ENCODE data around the gene LRRC75B. TPM values are rescaled to one million over a fixed set of nuclear protein-coding genes. Genes with fewer than 3 reads are reported as not detected.

LRRC75B gene
- total and polyA plus RNA-seq, 9 of the 15 experiments (the other 6 are each of a cell fraction or from before 2014, with no cell fraction given): 0.10 to 2.8 (median 1.0) TPM; not detected in 1

DNA sequence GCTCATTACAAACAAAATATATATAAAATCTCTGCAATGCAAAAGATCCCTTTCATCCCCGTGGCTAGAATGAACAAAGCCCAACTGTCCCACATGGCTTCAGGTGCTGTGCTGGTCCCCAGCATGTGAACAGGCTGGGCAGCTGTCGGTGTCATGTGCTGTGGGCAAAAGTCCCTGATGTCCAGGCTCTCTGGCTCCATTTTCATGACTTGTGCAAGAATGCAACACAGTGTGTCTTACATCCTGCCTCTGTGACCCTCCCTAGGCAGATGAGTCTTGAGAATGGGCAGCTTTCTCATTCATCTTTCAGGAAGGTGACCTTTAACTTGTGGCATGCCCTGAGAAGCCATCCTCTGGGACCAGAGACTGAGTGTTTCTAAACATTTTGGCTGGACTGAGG, 52.4 kb downstream of the LRRC75B start:
- Histone ChIP-seq H2AFZ (ENCODE audit: low read depth, low read length) (no peak overlapping the region), H3K36me3 (ENCODE audit: control insufficient read depth, insufficient read depth, low read length) (peaks cover 47% of the 10 kb centered on the region; the same call in 2 of the 3 replicates), H3K4me3 (no peak overlapping the region), H3K9me3 (replicated peaks; ENCODE audit: control insufficient read depth, insufficient read depth, low read depth, low read length) (no peaks in the 10 kb centered on the region), H3K9me1 (ENCODE audit: control insufficient read depth, insufficient read depth, low read length) (no peaks in the 10 kb centered on the region), H3K79me2 (ENCODE audit: control insufficient read depth, insufficient read depth, low read length) (no peaks in the 10 kb centered on the region), H3K4me2 (ENCODE audit: insufficient read depth, low read length) (no peak overlapping the region), H3K4me1 (replicated peaks in 1 of 2; ENCODE audit: control insufficient read depth in 2 of 2, insufficient read depth in 2 of 2, low read length in 2 of 2) (peaks cover 0 to 4% of the 10 kb centered on the region in 2 experiments; a peak in 1 of 5 replicates), H3K27ac (ENCODE audit: extremely low read depth, low read depth, low read length) (no peak overlapping the region), H3K27me3 (ENCODE audit: control insufficient read depth in 2 of 2, insufficient read depth in 2 of 2, low read length in 2 of 2) (no peaks in the 10 kb centered on the region), H4K20me1 (replicated peaks; ENCODE audit: control insufficient read depth, insufficient read depth, low read length) (no peaks in the 10 kb centered on the region), H3K9ac (ENCODE audit: insufficient read depth in 1 of 2, low read depth in 2 of 2, low read length in 2 of 2) (no peak overlapping the region)
- intact Hi-C loops (cut with micrococcal nuclease): no loop called here
- POLR2A ChIA-PET: interaction anchor here (1.1 to 1.8 kb wide), 3 partner anchors 9 to 14 kb away, joined by 6 to 13 read pairs (median 7); partner anchors contain the start of gene GUCD1
- in situ Hi-C loops (cut with MboI): no loop called here
- 96% methylated on average over 2 of the region's 2 CpGs for WGBS (ENCODE audit: insufficient coverage, low coverage, missing lambda C conversion rate)
- CTCF ChIA-PET (ENCODE audit: low intra/inter-chr PET ratio): no interaction called here
- FAIRE-seq: no peak
- DNase-seq (ENCODE audit: extremely low read depth in 1 of 4, low spot score in 3 of 4): no peak
- no peak for ATAC-seq
- BruUV-seq (replicated peaks): TSS peak; percentile 52
- no peak for TF ChIP-seq POLR2G (IDR thresholded peaks at IDR 0.05; ENCODE audit: low read depth, low read length)
- no peak for TF ChIP-seq PHTF2 (CRISPR knock-in tag; IDR thresholded peaks at IDR 0.05)
- TF ChIP-seq, protein P1, sequence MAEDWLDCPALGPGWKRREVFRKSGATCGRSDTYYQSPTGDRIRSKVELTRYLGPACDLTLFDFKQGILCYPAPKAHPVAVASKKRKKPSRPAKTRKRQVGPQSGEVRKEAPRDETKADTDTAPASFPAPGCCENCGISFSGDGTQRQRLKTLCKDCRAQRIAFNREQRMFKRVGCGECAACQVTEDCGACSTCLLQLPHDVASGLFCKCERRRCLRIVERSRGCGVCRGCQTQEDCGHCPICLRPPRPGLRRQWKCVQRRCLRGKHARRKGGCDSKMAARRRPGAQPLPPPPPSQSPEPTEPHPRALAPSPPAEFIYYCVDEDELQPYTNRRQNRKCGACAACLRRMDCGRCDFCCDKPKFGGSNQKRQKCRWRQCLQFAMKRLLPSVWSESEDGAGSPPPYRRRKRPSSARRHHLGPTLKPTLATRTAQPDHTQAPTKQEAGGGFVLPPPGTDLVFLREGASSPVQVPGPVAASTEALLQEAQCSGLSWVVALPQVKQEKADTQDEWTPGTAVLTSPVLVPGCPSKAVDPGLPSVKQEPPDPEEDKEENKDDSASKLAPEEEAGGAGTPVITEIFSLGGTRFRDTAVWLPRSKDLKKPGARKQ (CRISPR knock-in tag; IDR thresholded peaks at IDR 0.05): no peak
- TF ChIP-seq TCF7L2 (IDR thresholded peaks at IDR 0.05; ENCODE audit: low read depth, low read length): no peak
- no peak for TF ChIP-seq CBFB (CRISPR knock-in tag; IDR thresholded peaks at IDR 0.05)
- TF ChIP-seq, protein P2, sequence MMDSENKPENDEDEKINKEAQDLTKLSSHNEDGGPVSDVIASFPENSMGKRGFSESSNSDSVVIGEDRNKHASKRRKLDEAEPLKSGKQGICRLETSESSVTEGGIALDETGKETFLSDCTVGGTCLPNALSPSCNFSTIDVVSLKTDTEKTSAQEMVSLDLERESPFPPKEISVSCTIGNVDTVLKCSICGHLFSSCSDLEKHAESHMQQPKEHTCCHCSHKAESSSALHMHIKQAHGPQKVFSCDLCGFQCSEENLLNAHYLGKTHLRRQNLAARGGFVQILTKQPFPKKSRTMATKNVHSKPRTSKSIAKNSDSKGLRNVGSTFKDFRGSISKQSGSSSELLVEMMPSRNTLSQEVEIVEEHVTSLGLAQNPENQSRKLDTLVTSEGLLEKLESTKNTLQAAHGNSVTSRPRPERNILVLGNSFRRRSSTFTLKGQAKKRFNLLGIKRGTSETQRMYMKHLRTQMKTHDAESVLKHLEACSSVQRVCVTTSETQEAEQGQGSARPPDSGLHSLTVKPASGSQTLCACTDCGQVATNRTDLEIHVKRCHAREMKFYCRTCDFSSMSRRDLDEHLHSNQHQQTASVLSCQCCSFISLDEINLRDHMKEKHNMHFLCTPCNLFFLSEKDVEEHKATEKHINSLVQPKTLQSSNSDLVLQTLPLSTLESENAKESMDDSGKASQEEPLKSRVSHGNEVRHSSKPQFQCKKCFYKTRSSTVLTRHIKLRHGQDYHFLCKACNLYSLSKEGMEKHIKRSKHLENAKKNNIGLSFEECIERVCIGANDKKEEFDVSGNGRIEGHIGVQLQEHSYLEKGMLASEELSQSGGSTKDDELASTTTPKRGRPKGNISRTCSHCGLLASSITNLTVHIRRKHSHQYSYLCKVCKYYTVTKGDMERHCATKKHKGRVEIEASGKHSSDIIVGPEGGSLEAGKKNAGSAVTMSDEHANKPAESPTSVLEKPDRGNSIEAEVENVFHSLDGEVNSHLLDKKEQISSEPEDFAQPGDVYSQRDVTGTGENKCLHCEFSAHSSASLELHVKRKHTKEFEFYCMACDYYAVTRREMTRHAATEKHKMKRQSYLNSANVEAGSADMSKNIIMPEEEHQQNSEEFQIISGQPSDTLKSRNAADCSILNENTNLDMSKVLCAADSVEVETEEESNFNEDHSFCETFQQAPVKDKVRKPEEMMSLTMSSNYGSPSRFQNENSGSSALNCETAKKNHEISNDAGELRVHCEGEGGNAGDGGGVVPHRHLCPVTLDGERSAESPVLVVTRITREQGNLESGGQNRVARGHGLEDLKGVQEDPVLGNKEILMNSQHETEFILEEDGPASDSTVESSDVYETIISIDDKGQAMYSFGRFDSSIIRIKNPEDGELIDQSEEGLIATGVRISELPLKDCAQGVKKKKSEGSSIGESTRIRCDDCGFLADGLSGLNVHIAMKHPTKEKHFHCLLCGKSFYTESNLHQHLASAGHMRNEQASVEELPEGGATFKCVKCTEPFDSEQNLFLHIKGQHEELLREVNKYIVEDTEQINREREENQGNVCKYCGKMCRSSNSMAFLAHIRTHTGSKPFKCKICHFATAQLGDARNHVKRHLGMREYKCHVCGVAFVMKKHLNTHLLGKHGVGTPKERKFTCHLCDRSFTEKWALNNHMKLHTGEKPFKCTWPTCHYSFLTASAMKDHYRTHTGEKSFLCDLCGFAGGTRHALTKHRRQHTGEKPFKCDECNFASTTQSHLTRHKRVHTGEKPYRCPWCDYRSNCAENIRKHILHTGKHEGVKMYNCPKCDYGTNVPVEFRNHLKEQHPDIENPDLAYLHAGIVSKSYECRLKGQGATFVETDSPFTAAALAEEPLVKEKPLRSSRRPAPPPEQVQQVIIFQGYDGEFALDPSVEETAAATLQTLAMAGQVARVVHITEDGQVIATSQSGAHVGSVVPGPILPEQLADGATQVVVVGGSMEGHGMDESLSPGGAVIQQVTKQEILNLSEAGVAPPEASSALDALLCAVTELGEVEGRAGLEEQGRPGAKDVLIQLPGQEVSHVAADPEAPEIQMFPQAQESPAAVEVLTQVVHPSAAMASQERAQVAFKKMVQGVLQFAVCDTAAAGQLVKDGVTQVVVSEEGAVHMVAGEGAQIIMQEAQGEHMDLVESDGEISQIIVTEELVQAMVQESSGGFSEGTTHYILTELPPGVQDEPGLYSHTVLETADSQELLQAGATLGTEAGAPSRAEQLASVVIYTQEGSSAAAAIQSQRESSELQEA (IDR thresholded peaks at IDR 0.05; ENCODE audit: low read depth): no peak
- TF ChIP-seq ZNF584 (CRISPR knock-in tag; IDR thresholded peaks at IDR 0.05; ENCODE audit: low read depth): no peak
- TF ChIP-seq, protein P3, sequence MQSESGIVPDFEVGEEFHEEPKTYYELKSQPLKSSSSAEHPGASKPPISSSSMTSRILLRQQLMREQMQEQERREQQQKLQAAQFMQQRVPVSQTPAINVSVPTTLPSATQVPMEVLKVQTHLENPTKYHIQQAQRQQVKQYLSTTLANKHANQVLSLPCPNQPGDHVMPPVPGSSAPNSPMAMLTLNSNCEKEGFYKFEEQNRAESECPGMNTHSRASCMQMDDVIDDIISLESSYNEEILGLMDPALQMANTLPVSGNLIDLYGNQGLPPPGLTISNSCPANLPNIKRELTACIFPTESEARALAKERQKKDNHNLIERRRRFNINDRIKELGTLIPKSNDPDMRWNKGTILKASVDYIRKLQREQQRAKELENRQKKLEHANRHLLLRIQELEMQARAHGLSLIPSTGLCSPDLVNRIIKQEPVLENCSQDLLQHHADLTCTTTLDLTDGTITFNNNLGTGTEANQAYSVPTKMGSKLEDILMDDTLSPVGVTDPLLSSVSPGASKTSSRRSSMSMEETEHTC (IDR thresholded peaks at IDR 0.05): no peak
- no peak for TF ChIP-seq ZNF76 (CRISPR knock-in tag; IDR thresholded peaks at IDR 0.05; ENCODE audit: borderline replicate concordance)
